Loucy (cell line): ENCODE measurements around the gene TENM4.

Source experiments
- EZH2phosphoT487 ChIP-seq: fragments of 200-600 bp; IDR thresholded peaks from 2 replicates; pipeline ENCODE4 v1.6.1; 2018; ENCODE audit warnings: antibody characterized with exemption, mild to moderate bottlenecking, moderate library complexity, borderline replicate concordance
- TF ChIP-seq, protein P1 (sequence below): fragments of 200-600 bp; sonication (generic); conservative IDR thresholded peaks from 2 replicates; pipeline ENCODE4 v1.5.1; 2014; ENCODE audit warnings: mild to moderate bottlenecking, antibody characterized with exemption, low read length

DNA sequence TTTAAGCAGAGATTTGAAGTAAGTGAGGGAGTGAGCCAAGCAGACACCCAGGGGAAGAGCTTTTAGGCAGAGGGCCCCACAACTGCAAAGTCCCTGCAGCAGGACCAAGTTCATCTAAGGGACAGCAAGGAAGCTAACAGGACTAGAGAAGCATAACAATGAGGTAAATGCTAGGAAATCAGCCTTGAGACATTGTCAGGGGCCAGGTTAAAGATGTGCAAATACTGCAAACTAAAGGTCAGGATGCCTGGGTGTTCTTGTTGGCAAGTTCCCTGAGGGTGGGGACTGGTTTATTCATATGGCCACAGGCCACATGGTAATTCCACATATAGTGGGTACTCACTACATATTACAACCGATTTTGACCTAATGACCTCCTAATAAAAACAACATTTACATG, 467.0 kb downstream of the TENM4 start:
- TF ChIP-seq, protein P1, sequence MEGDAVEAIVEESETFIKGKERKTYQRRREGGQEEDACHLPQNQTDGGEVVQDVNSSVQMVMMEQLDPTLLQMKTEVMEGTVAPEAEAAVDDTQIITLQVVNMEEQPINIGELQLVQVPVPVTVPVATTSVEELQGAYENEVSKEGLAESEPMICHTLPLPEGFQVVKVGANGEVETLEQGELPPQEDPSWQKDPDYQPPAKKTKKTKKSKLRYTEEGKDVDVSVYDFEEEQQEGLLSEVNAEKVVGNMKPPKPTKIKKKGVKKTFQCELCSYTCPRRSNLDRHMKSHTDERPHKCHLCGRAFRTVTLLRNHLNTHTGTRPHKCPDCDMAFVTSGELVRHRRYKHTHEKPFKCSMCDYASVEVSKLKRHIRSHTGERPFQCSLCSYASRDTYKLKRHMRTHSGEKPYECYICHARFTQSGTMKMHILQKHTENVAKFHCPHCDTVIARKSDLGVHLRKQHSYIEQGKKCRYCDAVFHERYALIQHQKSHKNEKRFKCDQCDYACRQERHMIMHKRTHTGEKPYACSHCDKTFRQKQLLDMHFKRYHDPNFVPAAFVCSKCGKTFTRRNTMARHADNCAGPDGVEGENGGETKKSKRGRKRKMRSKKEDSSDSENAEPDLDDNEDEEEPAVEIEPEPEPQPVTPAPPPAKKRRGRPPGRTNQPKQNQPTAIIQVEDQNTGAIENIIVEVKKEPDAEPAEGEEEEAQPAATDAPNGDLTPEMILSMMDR = no peak
- no peak for TF ChIP-seq EZH2phosphoT487
